K562 (cell line): ENCODE data around the gene RIT1. TPM values are rescaled to one million over a fixed set of nuclear protein-coding genes. Genes with fewer than 3 reads are reported as not detected.

Source experiments
- BACH1 ChIP-seq: fragments of 200-800 bp; sonication (Bioruptor generic); IDR thresholded peaks from 2 replicates; pipeline ENCODE4 v1.6.1; 2016; ENCODE audit warnings: missing genetic modification characterization, missing compliant biosample characterization
- CHD7 ChIP-seq: fragments of 200-600 bp; sonication (generic); IDR thresholded peaks from one replicate; pipeline ENCODE4 v1.6.1; 2012; ENCODE audit warnings: mild to moderate bottlenecking, low read depth, low read length, inconsistent platforms
- COPS2 ChIP-seq: fragments of 450-650 bp; conservative IDR thresholded peaks from 2 replicates; pipeline ENCODE4 v1.6.1; 2016; ENCODE audit warnings: mild to moderate bottlenecking, moderate library complexity
- CREM ChIP-seq: IDR thresholded peaks from 2 replicates; pipeline ENCODE4 v1.6.1; 2014; ENCODE audit warnings: antibody characterized with exemption, low read depth
- E2F3 ChIP-seq: fragments of 250-450 bp; sonication (Bioruptor Pico); IDR thresholded peaks from 2 replicates; pipeline ENCODE4 v1.4.0; 2020; ENCODE audit warnings: mild to moderate bottlenecking
- GABPB1 ChIP-seq: sonication (generic); formaldehyde crosslinking; IDR thresholded peaks from 2 replicates; pipeline ENCODE4 v1.8.0; 2022; ENCODE audit warnings: mild to moderate bottlenecking, missing genetic modification reagents
- GTF2E2 ChIP-seq: fragments of 200-800 bp; sonication (Bioruptor generic); IDR thresholded peaks from 2 replicates; pipeline ENCODE4 v1.6.1; 2016; ENCODE audit warnings: missing genetic modification characterization, missing compliant biosample characterization
- RB1 ChIP-seq: fragments of 450-650 bp; IDR thresholded peaks from 2 replicates; pipeline ENCODE4 v1.6.1; 2017; ENCODE audit warnings: low read depth, mild to moderate bottlenecking
- THRB ChIP-seq: fragments of 450-650 bp; formaldehyde crosslinking; conservative IDR thresholded peaks from 2 replicates; pipeline ENCODE4 v1.4.0; 2022; ENCODE audit warnings: mild to moderate bottlenecking, missing genetic modification characterization
- TRIM24 ChIP-seq, 2 experiments: fragments of 450-650 bp; IDR thresholded peaks; 2 replicates each; pipeline ENCODE4 v1.6.1; 2016
- ZBTB34 ChIP-seq: fragments of 250-450 bp; sonication (Bioruptor Pico); IDR thresholded peaks from 2 replicates; pipeline ENCODE4 v1.8.0; 2021; ENCODE audit warnings: mild to moderate bottlenecking, moderate library complexity
- ZNF165 ChIP-seq: fragments of 250-450 bp; sonication (Bioruptor Pico); IDR thresholded peaks from 2 replicates; pipeline ENCODE4 v1.4.0; 2020; ENCODE audit warnings: borderline replicate concordance
- ZNF347 ChIP-seq: fragments of 450-650 bp; formaldehyde crosslinking; IDR thresholded peaks from 2 replicates; pipeline ENCODE4 v1.4.0; 2020; ENCODE audit warnings: low read depth, mild to moderate bottlenecking, moderate library complexity
- polyA plus RNA-seq, 8 experiments: library from polyadenylated mRNA; depleted of rRNA in 4 of 8; stranded (reverse) in 5 of 8; unstranded in 3 of 8; fragments of >200 nt; fragmentation: Nextera tagmentation in 2 of 8; fragmentation: Illumina TruSeq in 1 of 8; extraction: Ambion mirVana in 2 of 8; extraction: Trizol in 1 of 8; gene quantifications; 2 replicates each; pipeline versions ENCODE4 v1.2.1 to v1.2.3, GENCODE V29; 2011 to 2014; ENCODE audit warnings: inconsistent platforms in 1 of 8, missing spikeins in 1 of 8
- total RNA-seq, 7 experiments: library from RNA; depleted of rRNA in 6 of 7; stranded (reverse); fragments of >200 nt in 6 of 7; fragmentation: Illumina TruSeq in 2 of 7; extraction: Trizol in 2 of 7; gene quantifications; 2 replicates each; pipeline versions ENCODE4 v1.2.1 to v1.2.3, GENCODE V29; 2011 to 2021; ENCODE audit warnings: low replicate concordance in 1 of 7

RIT1 gene
- total and polyA plus RNA-seq, 9 of the 15 experiments (the other 6 are each of a cell fraction or from before 2014, with no cell fraction given): 13.5 to 57.6 (median 22.9) TPM

- peak; percentile 72; the same call in 1 of the 2 replicates for TF ChIP-seq THRB (CRISPR knock-in tag)
- TF ChIP-seq E2F3 (CRISPR knock-in tag): no peak
- TF ChIP-seq CHD7: no peak
- TF ChIP-seq BACH1 (tag): peak; percentile 58; the same call in 1 of the 2 replicates
- TF ChIP-seq GABPB1: no peak
- TF ChIP-seq RB1: no peak
- TF ChIP-seq GTF2E2: no peak
- TF ChIP-seq ZNF347 (CRISPR knock-in tag): no peak
- no peak for TF ChIP-seq COPS2
- 0 out of 2 replicates have a peak, but pooled peaks have one; percentile 6 for TF ChIP-seq CREM
- no peak for TF ChIP-seq TRIM24 (IDR thresholded peaks at IDR 0.05)
- TF ChIP-seq ZBTB34 (CRISPR knock-in tag): no peak
- TF ChIP-seq ZNF165: no peak
These were observed 29.4 kb upstream of the RIT1 start (continued) for GRCh38 chr1:155940482-155940992.
